Fibroblast of mammary gland (primary cell): ENCODE data around the gene KATNAL1.

ENCODE experiments used
- DNase-seq: peaks from one replicate; pipeline ENCODE4 v3.0.0-alpha.2; 2010; ENCODE audit warnings: low read depth
- H3K4me3 ChIP-seq: 2 replicates; pipeline ENCODE4 v1.5.1; 2011; ENCODE audit warnings: low read depth, mild to moderate bottlenecking, low read length, moderate library complexity; ENCODE audit not compliant: control insufficient read depth
- CTCF ChIP-seq: conservative IDR thresholded peaks from 2 replicates; pipeline ENCODE4 v1.5.1; 2011; ENCODE audit warnings: low read depth, low read length, inconsistent platforms; ENCODE audit not compliant: control insufficient read depth, insufficient read depth

KATNAL1 gene

GRCh38 chr13:30159446-30159839 is 147.9 kb downstream of the KATNAL1 start:
- no peak for TF ChIP-seq CTCF
- peak; percentile 94 for DNase-seq
- H3K4me3 ChIP-seq, result no peak overlapping the region

- TF ChIP-seq CTCF, result peak; percentile 75
- peak; percentile 91 for DNase-seq
- no peak overlapping the region for H3K4me3 ChIP-seq
These were observed 148.4 kb downstream of the KATNAL1 start for GRCh38 chr13:30158774-30159445.

- H3K4me3 ChIP-seq, result no peak overlapping the region
- TF ChIP-seq CTCF, result no peak
- no peak for DNase-seq
These were observed 149.7 kb downstream of the KATNAL1 start for GRCh38 chr13:30157616-30157993.

- no peak overlapping the region for H3K4me3 ChIP-seq
- no peak for TF ChIP-seq CTCF
- DNase-seq, result no peak
These were observed 150.3 kb downstream of the KATNAL1 start for GRCh38 chr13:30156826-30157615.

GRCh38 chr13:30156270-30156669 is 151.1 kb downstream of the KATNAL1 start:
- no peak for DNase-seq
- no peak overlapping the region for H3K4me3 ChIP-seq
- no peak for TF ChIP-seq CTCF

- H3K4me3 ChIP-seq, result no peak overlapping the region
- TF ChIP-seq CTCF, result no peak
- no peak for DNase-seq
These were observed 152.4 kb downstream of the KATNAL1 start for GRCh38 chr13:30154931-30155330.
